ENCODE measurements around the gene ZNF816.
A peak's percentile ranks its signal among the peaks of the same experiment; 100 is the strongest.

The ZNF816 gene

DNA sequence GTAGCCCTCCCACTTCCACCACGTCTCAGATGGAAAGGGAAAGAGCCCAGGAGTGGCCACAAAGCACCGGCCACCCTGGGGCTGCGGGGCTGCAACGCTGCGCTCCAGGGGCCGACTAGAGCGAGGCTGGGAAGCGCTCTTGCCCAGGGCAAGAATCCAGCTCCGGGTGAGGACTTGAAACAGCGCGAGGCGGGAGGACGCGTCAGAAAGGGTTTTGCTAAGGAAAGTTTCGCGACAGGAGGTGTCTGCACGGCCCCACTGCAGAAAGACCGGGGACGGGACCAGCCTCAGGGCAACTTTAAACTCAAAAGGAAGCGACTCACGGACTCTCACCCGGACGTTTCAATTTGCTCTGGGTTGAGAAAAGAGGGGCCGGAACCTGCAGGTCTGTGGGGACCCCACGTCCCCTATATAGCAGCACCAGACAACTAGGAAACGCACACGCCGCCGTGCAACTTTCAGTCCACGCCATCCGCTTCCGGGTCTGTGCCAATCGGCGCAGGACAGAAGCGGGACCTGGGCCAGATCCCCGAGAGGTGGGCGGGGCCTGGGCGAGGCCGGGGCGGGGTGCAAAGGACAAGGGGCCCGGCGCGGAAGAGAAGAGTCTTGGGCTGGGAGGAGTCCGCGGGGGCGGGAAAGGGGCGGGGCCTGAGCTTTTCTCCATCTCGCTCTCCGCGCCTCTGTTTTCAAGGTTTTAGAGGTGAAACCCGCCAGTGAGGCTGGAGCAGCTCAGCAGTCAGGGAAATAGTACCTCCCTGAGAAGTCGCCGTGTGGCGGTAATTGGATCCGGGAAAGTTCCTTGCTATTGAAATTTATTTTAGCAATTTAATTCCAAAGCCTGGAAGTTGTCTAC, at the start of gene ZNF816:
Gene ZNF816 (minus strand): TSS at position 488 of the 853 bp plus-strand sequence. CDS start 6,792 bp downstream, outside the sequence.
- DNase-seq (ENCODE audit: low spot score), result peak; percentile 96
- TF ChIP-seq, protein P1, sequence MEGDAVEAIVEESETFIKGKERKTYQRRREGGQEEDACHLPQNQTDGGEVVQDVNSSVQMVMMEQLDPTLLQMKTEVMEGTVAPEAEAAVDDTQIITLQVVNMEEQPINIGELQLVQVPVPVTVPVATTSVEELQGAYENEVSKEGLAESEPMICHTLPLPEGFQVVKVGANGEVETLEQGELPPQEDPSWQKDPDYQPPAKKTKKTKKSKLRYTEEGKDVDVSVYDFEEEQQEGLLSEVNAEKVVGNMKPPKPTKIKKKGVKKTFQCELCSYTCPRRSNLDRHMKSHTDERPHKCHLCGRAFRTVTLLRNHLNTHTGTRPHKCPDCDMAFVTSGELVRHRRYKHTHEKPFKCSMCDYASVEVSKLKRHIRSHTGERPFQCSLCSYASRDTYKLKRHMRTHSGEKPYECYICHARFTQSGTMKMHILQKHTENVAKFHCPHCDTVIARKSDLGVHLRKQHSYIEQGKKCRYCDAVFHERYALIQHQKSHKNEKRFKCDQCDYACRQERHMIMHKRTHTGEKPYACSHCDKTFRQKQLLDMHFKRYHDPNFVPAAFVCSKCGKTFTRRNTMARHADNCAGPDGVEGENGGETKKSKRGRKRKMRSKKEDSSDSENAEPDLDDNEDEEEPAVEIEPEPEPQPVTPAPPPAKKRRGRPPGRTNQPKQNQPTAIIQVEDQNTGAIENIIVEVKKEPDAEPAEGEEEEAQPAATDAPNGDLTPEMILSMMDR (IDR thresholded peaks at IDR 0.05; ENCODE audit: extremely low read depth, missing control alignments), result no peak

DNA sequence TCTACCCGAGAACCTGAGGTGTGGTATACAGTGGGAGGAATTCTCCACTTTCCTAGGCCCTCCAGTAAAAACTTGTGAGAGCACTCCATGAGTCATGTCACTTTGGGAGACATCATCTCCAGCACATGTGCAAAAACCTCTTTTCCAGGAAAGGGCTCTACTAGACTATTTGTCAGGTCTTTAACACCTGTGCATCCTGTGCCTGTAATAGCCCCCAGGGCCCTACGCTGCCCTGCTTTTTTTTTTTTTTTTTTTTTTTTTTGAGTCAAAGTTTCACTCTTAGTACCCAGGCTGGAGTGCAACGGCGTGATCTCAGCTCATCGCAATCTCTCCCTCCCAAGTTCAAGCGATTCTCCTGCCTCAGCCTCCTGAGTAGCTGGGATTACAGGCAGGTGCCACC, 49.3 kb upstream of the ZNF816 start:
- TF ChIP-seq, protein P1 (IDR thresholded peaks at IDR 0.05; ENCODE audit: extremely low read depth, missing control alignments), result no peak
- no peak for DNase-seq (ENCODE audit: low spot score)

DNA sequence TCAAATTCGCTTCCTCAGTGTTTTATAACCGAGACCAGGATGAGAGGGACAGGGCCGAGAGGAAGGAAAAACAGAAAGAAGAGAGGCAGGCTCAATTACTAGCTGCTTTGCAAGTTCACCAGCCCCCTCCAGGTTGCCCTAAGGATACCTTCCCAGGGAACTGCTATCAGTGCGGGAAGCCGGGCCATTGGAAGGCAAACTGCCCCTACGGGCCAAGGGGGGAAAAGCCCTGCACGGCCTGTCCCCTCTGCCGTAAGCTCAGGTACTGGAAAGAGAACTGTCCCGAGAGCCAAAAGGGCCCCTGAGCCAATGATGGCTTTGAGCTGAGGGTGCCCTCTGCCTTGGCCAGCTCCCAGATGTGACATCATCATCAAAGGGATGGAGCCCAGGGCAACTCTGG, 47.8 kb upstream of the ZNF816 start:
- TF ChIP-seq, protein P1 (IDR thresholded peaks at IDR 0.05; ENCODE audit: extremely low read depth, missing control alignments), result no peak
- no peak for DNase-seq (ENCODE audit: low spot score)

DNA sequence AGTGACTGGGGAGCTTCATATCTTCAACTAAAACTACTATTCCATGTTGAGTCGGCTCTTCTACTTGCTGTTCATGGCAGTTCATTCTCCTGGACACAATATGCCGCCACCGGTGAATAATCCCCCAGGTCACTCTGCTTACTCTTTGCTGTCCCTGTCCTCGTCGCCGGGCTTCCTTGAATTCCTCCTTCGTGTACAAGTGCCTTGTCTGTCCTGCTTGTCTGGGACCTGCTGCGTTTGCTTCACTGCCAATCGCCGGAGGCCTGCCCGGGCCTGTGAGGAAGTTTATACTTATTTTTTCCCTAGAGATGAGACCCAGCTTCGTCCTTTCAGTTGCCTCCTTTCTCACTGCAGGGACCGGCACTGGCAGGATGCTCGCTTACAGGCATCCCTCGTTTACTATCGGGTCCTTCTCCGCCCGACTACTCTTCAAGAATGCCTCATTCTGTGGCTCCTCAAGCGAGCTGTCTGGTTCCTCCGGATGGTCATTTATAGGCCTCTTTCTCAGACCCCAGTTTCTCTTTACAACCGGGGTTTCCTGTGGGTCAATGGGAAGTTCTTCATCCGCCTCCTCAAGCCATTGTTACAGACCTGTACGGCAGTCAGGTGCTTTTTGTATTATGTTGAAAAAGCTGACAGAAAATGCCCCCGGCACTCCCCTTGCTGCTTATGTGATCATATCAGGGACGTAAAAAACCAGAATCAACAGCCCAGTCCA, 45.5 kb upstream of the ZNF816 start:
- TF ChIP-seq, protein P1 (IDR thresholded peaks at IDR 0.05; ENCODE audit: extremely low read depth, missing control alignments), result no peak
- no peak for DNase-seq (ENCODE audit: low spot score)

DNA sequence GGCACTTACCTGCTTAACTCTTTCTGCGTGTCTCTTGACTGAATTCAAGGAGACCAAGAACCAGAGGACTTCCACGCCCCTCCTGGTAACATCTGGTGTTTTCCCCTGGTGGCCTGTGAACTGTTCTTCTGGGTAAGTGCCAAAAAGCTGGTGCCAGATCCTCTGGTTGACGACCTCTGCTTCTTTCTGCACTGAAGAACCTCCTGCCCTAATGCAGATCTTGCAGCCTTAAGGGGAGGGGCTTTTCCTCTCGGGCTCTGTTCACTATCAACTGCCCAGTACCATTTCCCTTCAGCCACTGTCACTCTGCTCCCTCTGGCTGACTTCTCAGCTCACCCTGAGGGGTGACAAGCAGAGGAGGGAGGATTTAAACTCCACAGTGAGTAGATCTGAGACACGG, 44.9 kb upstream of the ZNF816 start:
- TF ChIP-seq, protein P1 (IDR thresholded peaks at IDR 0.05; ENCODE audit: extremely low read depth, missing control alignments), result no peak
- DNase-seq (ENCODE audit: low spot score), result no peak

DNA sequence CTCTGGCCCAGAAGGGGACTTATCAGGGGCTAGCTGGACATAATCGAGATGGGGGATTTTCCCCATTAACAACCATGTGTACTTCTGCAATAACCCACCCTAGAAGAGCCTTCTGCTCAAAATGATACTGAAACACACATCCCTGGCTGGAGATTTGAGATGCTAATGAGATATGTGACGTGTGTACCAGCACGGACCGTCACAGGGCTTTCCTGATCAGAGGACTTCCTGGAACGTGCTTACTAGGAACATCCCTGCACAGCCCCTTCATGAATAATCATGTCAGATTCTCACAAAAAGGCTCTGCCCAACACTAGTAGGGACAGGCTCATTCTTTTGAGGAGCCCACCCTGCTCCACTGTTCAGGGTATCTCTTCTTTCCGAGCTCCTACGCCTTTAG, 44.5 kb upstream of the ZNF816 start:
- DNase-seq (ENCODE audit: low spot score), result no peak

More for the DNA sequence above, 44.5 kb upstream of the ZNF816 start:
- TF ChIP-seq, protein P1 (IDR thresholded peaks at IDR 0.05; ENCODE audit: extremely low read depth, missing control alignments), result no peak
